Vagina (tissue), 2 donors: ENCODE data around the gene MFRP. TPM values are rescaled to one million over a fixed set of nuclear protein-coding genes. Genes with fewer than 3 reads are reported as not detected.
A peak's percentile ranks its signal among the peaks of the same experiment; 100 is the strongest.

Experiments used
- DNase-seq, 2 donors: peaks; one replicate each; pipeline ENCODE4 v3.0.0-alpha.2; 2017; ENCODE audit errors: extremely low spot score in 2 of 2
- H3K27ac ChIP-seq: fragments of 200-600 bp; sonication (generic); one replicate; pipeline ENCODE4 v1.5.1; 2019
- H3K27me3 ChIP-seq: fragments of 200-600 bp; sonication (generic); one replicate; pipeline ENCODE4 v1.5.1; 2019
- H3K36me3 ChIP-seq, 2 donors: fragments of 200-600 bp; sonication (generic); one replicate each; pipeline ENCODE4 v1.5.1; 2017 to 2019
- H3K4me1 ChIP-seq: fragments of 200-600 bp; sonication (generic); one replicate; pipeline ENCODE4 v1.5.1; 2019
- H3K4me3 ChIP-seq, 2 donors: fragments of 200-600 bp; sonication (generic); 1 replicate in 1 of 2; 2 replicates in 1 of 2; pipeline ENCODE4 v1.5.1; 2016 to 2019
- H3K9me3 ChIP-seq: fragments of 200-600 bp; sonication (generic); one replicate; pipeline ENCODE4 v1.5.1; 2019
- CTCF ChIP-seq, 3 experiments: fragments of 450-650 bp in 2 of 3; fragments of 200-600 bp in 1 of 3; sonication (generic) in 1 of 3; IDR thresholded peaks; one replicate each; pipeline ENCODE4 v1.5.1; 2017 to 2019; ENCODE audit warnings: antibody characterized with exemption in 3 of 3, mild to moderate bottlenecking in 2 of 3, moderate library complexity in 2 of 3
- POLR2A ChIP-seq, 2 donors: fragments of 450-650 bp; IDR thresholded peaks; one replicate each; pipeline ENCODE4 v1.6.1; 2017; ENCODE audit warnings: antibody characterized with exemption in 2 of 2, mild to moderate bottlenecking in 2 of 2, moderate library complexity in 2 of 2
- POLR2AphosphoS5 ChIP-seq, 2 donors: sonication (generic); formaldehyde crosslinking; IDR thresholded peaks; one replicate each; pipeline ENCODE4 v1.9.0; 2017; ENCODE audit warnings: antibody characterized with exemption in 2 of 2, mild to moderate bottlenecking in 2 of 2, low read depth in 1 of 2; ENCODE audit not compliant: insufficient read depth in 1 of 2
- intact Hi-C: fragments of 100-400 bp; cut with DNase I; formaldehyde crosslinking; loops from one replicate; pipeline ENCODE4 v1.15.1; 2023
- total RNA-seq: library from RNA; depleted of rRNA; stranded (reverse); fragments of >200 nt; gene quantifications from one replicate; pipeline ENCODE4 v1.2.3, GENCODE V29; 2016

The MFRP gene
- total RNA-seq, 1 donor from 2014 or later, result not detected

- Histone ChIP-seq H3K27ac (peak overlapping the region; percentile 88), H3K4me3 (no peak overlapping the region), H3K36me3 (no peaks in the 10 kb centered on the region), H3K4me1 (peaks cover 41% of the 10 kb centered on the region), H3K27me3 (no peaks in the 10 kb centered on the region), H3K9me3 (no peaks in the 10 kb centered on the region)
- intact Hi-C loops, result no loop called here
- TF ChIP-seq POLR2AphosphoS5 (IDR thresholded peaks at IDR 0.05; ENCODE audit: insufficient read depth in 1 of 2, low read depth in 1 of 2) (no peak), POLR2A (IDR thresholded peaks at IDR 0.05) (no peak), CTCF (IDR thresholded peaks at IDR 0.05) (no peak)
- DNase-seq, result no peak
Observed at GRCh38 chr11:119322360-119322739, 24.2 kb downstream of the MFRP start.

GRCh38 chr11:119320776-119321524 is 25.6 kb downstream of the MFRP start:
- Histone ChIP-seq H3K4me3 (peak overlapping the region; percentile 41 to 48), H3K27me3 (no peaks in the 10 kb centered on the region), H3K4me1 (peaks cover 52% of the 10 kb centered on the region), H3K9me3 (no peaks in the 10 kb centered on the region), H3K36me3 (no peaks in the 10 kb centered on the region), H3K27ac (peak overlapping the region; percentile 88)
- peak in 1 of 2 donors; percentile 86 for DNase-seq
- intact Hi-C loops, result no loop called here
- TF ChIP-seq POLR2AphosphoS5 (IDR thresholded peaks at IDR 0.05; ENCODE audit: insufficient read depth in 1 of 2, low read depth in 1 of 2) (peak in 1 of 2 donors; percentile 76), POLR2A (IDR thresholded peaks at IDR 0.05) (peak in 1 of 2 donors; percentile 21), CTCF (IDR thresholded peaks at IDR 0.05) (peak in 1 of 3 experiments; percentile 2)

GRCh38 chr11:119320240-119320775 is 26.2 kb downstream of the MFRP start:
- no peaks in the 10 kb centered on the region for H3K27me3 ChIP-seq
- TF ChIP-seq CTCF (IDR thresholded peaks at IDR 0.05) (no peak), POLR2A (IDR thresholded peaks at IDR 0.05) (no peak), POLR2AphosphoS5 (IDR thresholded peaks at IDR 0.05; ENCODE audit: insufficient read depth in 1 of 2, low read depth in 1 of 2) (no peak)
- intact Hi-C loops, result no loop called here
- H3K4me1 ChIP-seq, result peaks cover 58% of the 10 kb centered on the region
- H3K4me3 ChIP-seq, result peak overlapping the region; percentile 41 to 48
- H3K27ac ChIP-seq, result peak overlapping the region; percentile 88
- no peaks in the 10 kb centered on the region for H3K9me3 ChIP-seq
- no peak for DNase-seq
- H3K36me3 ChIP-seq, result no peaks in the 10 kb centered on the region

- Histone ChIP-seq H3K4me3 (no peak overlapping the region), H3K4me1 (peaks cover 64% of the 10 kb centered on the region)
Observed at GRCh38 chr11:119319700-119320239, 26.7 kb downstream of the MFRP start.

More at GRCh38 chr11:119319700-119320239, 26.7 kb downstream of the MFRP start:
- TF ChIP-seq CTCF (IDR thresholded peaks at IDR 0.05) (no peak), POLR2A (IDR thresholded peaks at IDR 0.05) (no peak), POLR2AphosphoS5 (IDR thresholded peaks at IDR 0.05; ENCODE audit: insufficient read depth in 1 of 2, low read depth in 1 of 2) (peak in 1 of 2 donors; percentile 29)
- H3K27me3 ChIP-seq, result no peaks in the 10 kb centered on the region
- no peak for DNase-seq
- H3K27ac ChIP-seq, result peak overlapping the region; percentile 88
- intact Hi-C loops, result loop anchor here (5.0 kb wide), 1 partner anchor 112 kb away; the partner anchor contains the start of gene CBL
- no peaks in the 10 kb centered on the region for H3K9me3 ChIP-seq
- H3K36me3 ChIP-seq, result no peaks in the 10 kb centered on the region
